HG03095 (cell line): ENCODE measurements around the gene MBTPS1.

Source experiments
- ATAC-seq: cut with Tn5 transposase; IDR thresholded peaks from one replicate; pipeline ENCODE4 v1.9.1; 2021; ENCODE audit warnings: moderate library complexity; ENCODE audit not compliant: unreplicated experiment

MBTPS1 gene

GRCh38 chr16:84116720-84117493, at the start of gene MBTPS1:
Gene MBTPS1 (minus strand): TSS chr16:84116942. CDS start chr16:84101783, 15,159 bp downstream.
- peak; percentile 86 for ATAC-seq

- no peak for ATAC-seq
Measured at GRCh38 chr16:84165746-84166145, 49.0 kb upstream of the MBTPS1 start.

DNA sequence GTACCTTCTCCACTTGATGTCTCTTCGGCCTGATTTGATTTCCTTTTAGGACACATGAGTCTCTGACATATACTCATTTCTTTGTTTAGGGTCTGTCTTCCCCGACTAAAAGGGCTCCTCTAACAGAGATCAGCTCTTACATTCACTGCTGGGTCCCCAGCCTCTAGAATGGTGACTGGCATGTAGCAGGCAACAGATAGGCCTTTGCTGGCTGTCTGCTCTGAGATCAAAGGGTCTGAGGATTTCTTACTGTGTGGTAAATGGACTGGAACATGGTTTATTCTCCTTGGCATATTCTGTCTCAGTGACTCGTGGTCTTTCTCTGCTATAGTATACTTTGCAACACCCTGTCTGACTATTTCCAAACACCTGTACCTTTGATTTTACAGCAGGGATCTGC, 45.1 kb upstream of the MBTPS1 start:
- ATAC-seq = no peak

GRCh38 chr16:84161037-84161436, 44.3 kb upstream of the MBTPS1 start:
- ATAC-seq = no peak

GRCh38 chr16:84159800-84160199, 43.1 kb upstream of the MBTPS1 start:
- no peak for ATAC-seq

GRCh38 chr16:84159007-84159406, 42.3 kb upstream of the MBTPS1 start:
- no peak for ATAC-seq

DNA sequence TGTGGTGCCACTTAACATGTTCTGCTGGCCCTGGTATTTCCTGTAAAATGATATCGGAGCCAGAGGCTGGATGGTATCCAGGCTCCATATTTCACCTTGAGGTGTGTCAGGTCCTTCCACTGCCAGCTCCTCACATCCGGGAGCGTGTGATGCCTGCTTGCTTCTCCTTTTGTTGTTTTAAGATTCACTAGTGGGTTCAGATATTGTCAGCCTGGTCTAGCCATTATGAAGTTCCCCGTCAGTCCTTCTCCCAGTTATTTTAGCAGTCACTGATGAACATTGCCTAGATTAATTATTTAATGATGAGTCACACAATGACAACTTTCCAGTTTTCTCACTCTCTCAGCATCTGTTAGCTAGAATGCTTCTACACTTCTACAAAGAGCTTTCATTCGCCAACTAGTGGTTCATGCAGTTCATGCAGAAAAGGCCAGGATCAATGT, 39.6 kb upstream of the MBTPS1 start:
- ATAC-seq = no peak

DNA sequence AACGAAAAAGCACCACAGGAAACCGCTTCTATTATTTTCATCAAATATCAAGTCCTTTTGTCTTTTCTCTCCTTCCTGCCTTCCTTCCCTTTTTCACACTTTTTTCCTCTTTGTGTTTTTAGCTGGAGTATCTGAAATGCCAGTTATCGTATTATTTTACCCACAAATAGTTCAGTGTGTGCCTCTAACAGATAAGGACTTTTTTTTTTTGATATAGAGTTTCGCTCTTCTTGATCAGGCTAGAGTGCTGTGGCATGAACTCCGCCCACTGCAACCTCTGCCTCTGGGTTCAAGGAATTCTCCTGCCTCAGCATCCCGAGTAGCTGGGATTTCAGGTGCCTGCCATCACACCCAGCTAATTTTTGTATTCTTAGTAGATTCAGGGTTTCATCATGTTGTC, 39.0 kb upstream of the MBTPS1 start:
- ATAC-seq = no peak

DNA sequence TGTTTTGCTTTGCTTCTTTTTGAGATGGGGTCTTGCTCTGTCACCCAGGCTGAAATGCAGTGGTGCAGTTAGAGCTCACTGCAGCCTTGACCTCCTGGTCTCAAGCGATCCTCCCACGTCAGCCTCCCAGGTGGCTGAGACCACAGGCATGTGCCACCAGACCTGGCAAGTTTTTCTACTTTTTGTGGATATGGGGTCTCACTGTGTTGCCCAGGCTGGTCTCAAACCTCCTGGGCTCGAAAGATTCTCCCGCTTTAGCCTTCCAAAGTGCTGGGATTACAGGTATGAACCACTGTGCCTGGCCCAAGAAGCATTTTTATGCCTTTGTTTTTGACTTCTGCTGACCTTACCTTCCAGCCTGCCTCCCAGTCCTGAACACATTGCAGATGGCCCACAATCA, 38.5 kb upstream of the MBTPS1 start:
- no peak for ATAC-seq

DNA sequence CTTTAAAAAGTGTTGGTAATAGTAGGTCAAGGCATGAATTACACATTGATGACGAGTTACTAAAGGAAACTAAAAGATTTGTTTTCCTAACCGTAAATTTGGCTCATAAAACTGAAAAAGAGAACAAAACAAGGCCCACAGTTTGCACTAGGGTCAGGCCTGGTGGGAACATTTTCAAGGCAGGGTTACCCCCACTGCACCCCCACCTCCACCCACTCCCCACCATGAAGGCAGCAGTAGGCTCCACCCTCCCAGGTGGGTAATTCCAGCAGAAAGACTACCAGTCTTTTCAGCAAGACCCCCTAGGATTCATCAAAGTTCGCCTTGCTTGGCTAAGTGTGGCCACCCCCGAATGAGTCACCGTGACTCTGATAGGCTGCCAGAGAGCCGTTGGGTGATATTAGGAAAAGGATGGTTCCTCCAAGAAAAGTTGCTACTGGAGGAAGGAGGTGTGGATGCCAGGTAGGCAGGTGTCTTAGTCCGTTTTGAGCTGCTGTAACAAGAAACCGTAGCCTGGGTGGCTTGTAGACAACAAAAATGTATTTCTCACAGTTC, 37.0 kb upstream of the MBTPS1 start:
- no peak for ATAC-seq

DNA sequence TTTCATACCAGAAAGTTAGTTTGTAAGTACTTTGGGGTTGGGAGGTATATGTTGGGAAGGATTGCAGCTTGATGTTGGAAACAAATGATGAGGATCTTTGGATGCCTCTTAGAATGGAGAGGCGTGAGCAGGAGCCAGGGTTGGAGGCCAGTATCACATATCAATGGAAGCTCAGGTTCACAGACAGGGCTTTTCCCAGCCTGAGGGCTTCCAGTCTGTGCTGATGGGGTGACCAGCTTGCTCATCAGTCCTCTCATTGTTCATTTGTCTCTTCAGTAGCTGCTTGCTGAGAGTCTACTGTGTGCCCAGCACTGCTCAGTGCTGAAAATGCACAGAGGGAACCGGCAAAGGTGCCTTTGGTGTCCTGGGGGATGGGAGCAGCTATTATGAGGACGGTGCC, 34.2 kb upstream of the MBTPS1 start:
- ATAC-seq = no peak

DNA sequence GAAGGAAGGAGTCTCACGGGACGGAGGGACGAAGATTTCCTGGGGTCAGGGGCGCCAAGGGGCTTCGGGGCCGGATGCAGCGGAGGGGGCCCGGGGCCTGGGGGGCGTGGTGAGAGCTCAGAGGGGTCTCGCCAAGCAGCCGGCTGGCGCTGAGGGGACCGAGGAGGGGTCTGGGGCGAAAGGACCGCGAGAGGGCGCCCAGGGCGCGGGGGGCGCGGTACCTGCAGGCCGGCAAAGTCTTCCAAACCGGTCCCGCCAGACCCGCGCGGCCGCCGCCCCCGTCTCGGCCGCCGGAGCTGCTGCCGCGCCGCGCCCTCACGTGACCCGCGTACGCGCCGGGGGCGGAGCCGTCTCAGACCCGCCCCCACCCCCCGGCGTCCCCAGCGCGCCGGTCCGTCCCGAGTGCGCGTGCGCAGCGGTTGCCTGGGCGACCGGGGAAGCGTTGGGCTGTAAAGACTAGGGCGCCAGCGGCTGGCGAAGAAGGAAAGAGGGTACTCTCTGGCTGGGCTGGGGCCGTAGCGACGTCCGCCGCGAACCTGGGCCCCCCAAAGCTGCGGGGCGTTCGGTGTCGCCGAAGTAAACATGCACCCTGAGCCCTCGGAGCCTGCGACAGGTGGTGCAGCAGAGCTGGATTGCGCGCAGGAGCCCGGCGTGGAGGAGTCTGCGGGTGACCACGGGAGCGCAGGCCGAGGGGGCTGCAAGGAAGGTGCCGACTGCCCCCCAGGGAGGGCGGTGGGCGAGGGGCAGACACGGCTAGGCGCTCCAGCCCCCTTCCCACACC, 28.3 kb upstream of the MBTPS1 start, which contains the start of the genes DNAAF1 and HSDL1:
TSS of gene DNAAF1 (plus strand) at position 450 of the 781 bp plus-strand sequence. CDS start at position 583, 133 bp downstream.
TSS of gene HSDL1 (minus strand) at position 319 of the 781 bp plus-strand sequence. CDS start 13,856 bp downstream, outside the sequence.
- ATAC-seq = peak; percentile 72

DNA sequence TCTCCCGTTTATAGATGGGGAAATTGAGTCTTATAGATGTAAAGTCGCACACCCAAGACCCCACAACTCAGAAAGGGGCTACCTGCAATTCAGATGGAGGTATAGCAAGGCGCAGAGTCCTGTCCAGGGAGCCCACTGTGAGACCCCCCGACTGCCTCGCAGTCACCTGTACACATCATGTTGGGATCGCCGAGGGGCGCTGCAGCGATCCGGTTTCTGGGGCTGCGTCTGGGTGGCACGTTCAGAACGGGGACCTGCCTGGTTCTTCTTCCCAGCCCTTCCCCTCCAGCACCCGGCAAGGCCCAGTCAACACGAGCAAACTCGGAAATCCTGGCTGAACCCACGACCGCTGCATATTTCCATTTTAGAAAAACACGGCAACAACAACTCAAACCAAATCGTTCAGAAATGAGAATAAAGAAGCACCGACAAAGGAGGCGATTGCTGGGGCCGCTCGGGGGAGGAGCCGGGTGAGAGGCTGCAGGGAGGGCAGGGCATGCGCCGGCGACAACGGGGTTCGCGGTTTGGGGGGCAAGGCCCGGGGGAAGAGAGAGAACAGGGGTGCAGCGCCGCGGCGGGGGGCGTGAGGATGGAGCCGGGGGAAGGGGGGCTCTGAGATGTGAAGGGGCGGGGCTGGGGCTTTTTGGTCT, 27.6 kb upstream of the MBTPS1 start:
- no peak for ATAC-seq

DNA sequence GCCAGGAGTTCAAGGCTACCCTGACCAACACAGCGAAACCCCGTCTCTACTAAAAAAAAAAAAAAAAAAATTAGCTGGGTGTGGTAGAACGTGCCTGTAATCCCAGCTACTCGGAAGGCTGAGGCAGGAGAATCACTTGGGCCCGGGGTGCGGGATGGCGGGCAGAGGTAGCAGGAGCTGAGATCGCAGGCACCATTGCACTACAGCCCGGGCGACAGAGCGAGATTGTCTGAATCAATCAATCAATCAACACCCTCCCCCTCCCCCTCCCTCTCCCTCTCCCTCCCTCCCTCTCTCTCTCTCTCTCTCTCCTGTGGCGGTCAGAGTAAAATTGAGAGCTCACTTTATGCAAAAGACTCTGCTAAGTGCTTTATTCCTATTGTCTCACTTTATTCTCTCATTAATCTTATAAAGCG, 27.1 kb upstream of the MBTPS1 start:
- no peak for ATAC-seq

DNA sequence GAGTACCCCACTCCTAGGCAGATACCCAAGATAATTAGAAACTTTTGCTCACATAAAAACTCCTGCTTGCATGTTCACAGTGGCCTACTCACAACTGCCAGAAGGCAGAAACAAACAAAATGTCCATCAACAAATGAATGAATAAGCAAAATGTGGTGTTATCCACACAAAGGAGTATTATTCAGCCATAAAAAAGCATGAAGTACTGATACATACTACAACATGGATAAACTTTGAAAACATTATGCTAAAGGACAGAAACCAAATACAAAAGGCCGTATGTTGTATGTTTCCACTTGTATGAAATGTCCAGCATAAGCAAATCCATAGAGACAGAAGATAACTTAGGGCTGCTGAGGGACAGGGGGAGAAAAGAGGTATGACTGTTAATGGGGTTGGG, 26.3 kb upstream of the MBTPS1 start:
- ATAC-seq = no peak

GRCh38 chr16:84141143-84141670, 24.5 kb upstream of the MBTPS1 start:
- ATAC-seq = no peak

DNA sequence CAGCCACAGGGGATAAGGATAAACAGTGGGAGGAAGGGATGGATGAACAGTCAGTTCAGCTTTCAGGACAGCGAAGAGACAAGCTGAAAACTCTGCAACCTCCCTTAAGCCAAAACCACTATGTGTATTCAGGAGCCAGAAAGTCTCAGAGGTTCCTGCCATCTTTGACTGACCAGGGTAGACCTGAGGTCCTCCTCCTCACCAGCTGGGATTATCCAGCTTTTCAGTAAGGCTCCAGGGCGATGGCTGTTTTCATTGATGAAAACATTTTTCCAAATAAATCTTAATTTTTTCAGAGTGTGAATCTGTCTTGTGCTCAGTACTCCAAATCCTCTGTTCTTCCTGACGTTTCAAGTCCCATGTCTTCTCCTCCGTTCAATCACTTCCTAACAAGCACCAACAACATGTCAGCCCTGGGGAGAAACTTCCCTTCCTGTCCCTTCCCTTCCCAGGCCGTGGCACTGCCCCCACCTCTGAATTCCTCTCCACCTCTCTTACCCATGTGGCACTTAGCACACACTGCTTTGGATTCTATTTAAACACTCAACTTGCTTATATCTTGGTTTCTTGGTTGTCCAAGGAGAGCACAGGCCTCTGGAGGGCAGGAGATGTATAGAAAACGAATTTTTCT, 23.0 kb upstream of the MBTPS1 start:
- no peak for ATAC-seq

DNA sequence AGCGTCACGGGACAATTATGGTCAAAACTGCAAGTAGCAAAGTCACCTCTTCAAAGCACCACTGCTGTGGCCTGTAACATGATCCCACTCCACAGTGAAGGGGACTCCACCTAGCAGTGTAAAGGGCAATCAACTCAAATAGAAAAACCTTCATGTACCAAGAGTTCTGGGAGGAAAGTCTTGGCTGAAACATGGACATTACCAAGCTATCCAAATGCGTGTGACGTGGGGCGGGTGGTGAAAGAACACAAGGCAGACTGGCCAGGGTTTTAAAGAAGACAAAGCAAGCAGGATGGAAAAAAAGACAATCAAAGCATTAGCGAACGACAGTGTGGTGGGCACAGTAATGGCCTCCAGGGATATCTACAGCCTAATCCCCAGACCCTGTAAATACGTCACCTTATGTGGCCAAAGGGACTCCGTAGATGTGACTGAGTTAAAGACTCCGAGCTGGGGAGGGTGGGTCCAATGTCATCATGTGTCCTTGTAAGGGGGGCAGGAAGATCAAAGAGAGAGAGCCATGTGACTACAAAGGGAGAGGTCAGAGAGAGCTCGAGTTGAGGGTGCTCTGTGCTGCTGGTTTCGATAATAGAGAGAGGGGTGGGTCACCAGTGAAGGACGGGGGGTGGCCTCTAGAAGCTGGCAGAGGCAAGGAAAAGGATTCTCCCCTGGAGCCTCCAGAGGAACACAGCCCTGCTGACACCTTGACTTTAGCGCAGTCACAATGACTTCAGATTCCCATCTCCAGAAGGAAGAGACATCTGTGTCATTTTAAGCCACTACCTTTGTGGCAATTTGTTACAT, 22.3 kb upstream of the MBTPS1 start:
- peak; percentile 76 for ATAC-seq

- no peak for ATAC-seq
Measured at GRCh38 chr16:84138500-84138823, 21.7 kb upstream of the MBTPS1 start.
